Breast epithelium (tissue), 3 donors: Measurements from ENCODE around the gene TC2N.

ENCODE experiments used
- CTCF ChIP-seq, 3 donors: fragments of 450-650 bp; IDR thresholded peaks; one replicate each; pipeline ENCODE4 v1.5.1; 2016 to 2017; ENCODE audit warnings: antibody characterized with exemption in 3 of 3, mild to moderate bottlenecking in 3 of 3, moderate library complexity in 3 of 3
- POLR2A ChIP-seq: fragments of 450-650 bp; IDR thresholded peaks from one replicate; pipeline ENCODE4 v1.6.1; 2016; ENCODE audit warnings: antibody characterized with exemption, mild to moderate bottlenecking, moderate library complexity
- POLR2AphosphoS5 ChIP-seq, 3 donors: sonication (generic); formaldehyde crosslinking; IDR thresholded peaks; one replicate each; pipeline ENCODE4 v1.6.1; 2017; ENCODE audit warnings: antibody characterized with exemption in 3 of 3

GRCh38 chr14:91879196-91879595, 11.9 kb upstream of the TC2N start:
- TF ChIP-seq CTCF (IDR thresholded peaks at IDR 0.05) (no peak), POLR2A (no peak), POLR2AphosphoS5 (IDR thresholded peaks at IDR 0.05) (no peak)
